ENCODE measurements around the gene ADAMTS16. TPM values are rescaled to one million over a fixed set of nuclear protein-coding genes. Genes with fewer than 3 reads are reported as not detected.

ADAMTS16 gene
- total RNA-seq, 1 experiment from 2014 or later = 0.11 TPM

GRCh38 chr5:5188376-5189050 is 48.4 kb downstream of the ADAMTS16 start:
- H3K27me3 Mint-ChIP-seq (ENCODE audit: insufficient read depth, unreplicated experiment) = no peaks in the 10 kb centered on the region
- H3K4me3 Mint-ChIP-seq (ENCODE audit: unreplicated experiment) = no peak overlapping the region
- H3K36me3 Mint-ChIP-seq (ENCODE audit: insufficient read depth, unreplicated experiment) = no peaks in the 10 kb centered on the region
- intact Hi-C loops (cut with micrococcal nuclease; ENCODE audit: unreplicated experiment) = no loop called here
- H3K4me1 Mint-ChIP-seq (ENCODE audit: low read depth, unreplicated experiment) = no peaks in the 10 kb centered on the region
- Histone ChIP-seq H3K27me3 (replicated peaks; ENCODE audit: control insufficient read depth, insufficient read depth, low read length) (no peaks in the 10 kb centered on the region), H3K4me3 (ENCODE audit: low read depth, low read length) (no peak overlapping the region), H3K36me3 (ENCODE audit: control insufficient read depth, insufficient read depth, low read length) (no peaks in the 10 kb centered on the region), H3K9me3 (no peaks in the 10 kb centered on the region), H3K4me1 (no peaks in the 10 kb centered on the region)
- DNase-seq = no peak
- no peaks in the 10 kb centered on the region for H3K9me3 Mint-ChIP-seq (ENCODE audit: unreplicated experiment)
- CTCF ChIA-PET = no interaction called here
- POLR2A ChIA-PET = no interaction called here
- H3K27ac Mint-ChIP-seq (ENCODE audit: unreplicated experiment) = no peak overlapping the region
- no TSS peak for BruUV-seq (replicated peaks)
- TF ChIP-seq CTCF (IDR thresholded peaks at IDR 0.05; ENCODE audit: insufficient read depth in 1 of 2, low read depth in 1 of 2, low read length in 1 of 2, severe bottlenecking in 1 of 2, unreplicated experiment in 1 of 2) = no peak

- Mint-ChIP-seq H3K4me3 (ENCODE audit: unreplicated experiment) (no peak overlapping the region), H3K27ac (ENCODE audit: unreplicated experiment) (no peak overlapping the region), H3K36me3 (ENCODE audit: insufficient read depth, unreplicated experiment) (no peaks in the 10 kb centered on the region), H3K9me3 (ENCODE audit: unreplicated experiment) (no peaks in the 10 kb centered on the region), H3K4me1 (ENCODE audit: low read depth, unreplicated experiment) (no peaks in the 10 kb centered on the region), H3K27me3 (ENCODE audit: insufficient read depth, unreplicated experiment) (no peaks in the 10 kb centered on the region)
- CTCF ChIA-PET = no interaction called here
- BruUV-seq (replicated peaks) = no TSS peak
- POLR2A ChIA-PET = no interaction called here
- intact Hi-C loops (cut with micrococcal nuclease; ENCODE audit: unreplicated experiment) = no loop called here
- no peaks in the 10 kb centered on the region for H3K36me3 ChIP-seq (ENCODE audit: control insufficient read depth, insufficient read depth, low read length)
- H3K9me3 ChIP-seq = no peaks in the 10 kb centered on the region
- no peak for DNase-seq
- TF ChIP-seq CTCF (IDR thresholded peaks at IDR 0.05; ENCODE audit: insufficient read depth in 1 of 2, low read depth in 1 of 2, low read length in 1 of 2, severe bottlenecking in 1 of 2, unreplicated experiment in 1 of 2) = no peak
- H3K4me3 ChIP-seq (ENCODE audit: low read depth, low read length) = no peak overlapping the region
- no peaks in the 10 kb centered on the region for H3K4me1 ChIP-seq
- H3K27me3 ChIP-seq (replicated peaks; ENCODE audit: control insufficient read depth, insufficient read depth, low read length) = no peaks in the 10 kb centered on the region
Observed at GRCh38 chr5:5189051-5189430, 48.9 kb downstream of the ADAMTS16 start.

- no TSS peak for BruUV-seq (replicated peaks)
Observed at GRCh38 chr5:5191906-5192305, 51.8 kb downstream of the ADAMTS16 start.

More at GRCh38 chr5:5191906-5192305, 51.8 kb downstream of the ADAMTS16 start:
- no peak for DNase-seq
- Histone ChIP-seq H3K4me1 (no peaks in the 10 kb centered on the region), H3K36me3 (ENCODE audit: control insufficient read depth, insufficient read depth, low read length) (no peaks in the 10 kb centered on the region), H3K27me3 (replicated peaks; ENCODE audit: control insufficient read depth, insufficient read depth, low read length) (no peaks in the 10 kb centered on the region), H3K4me3 (ENCODE audit: low read depth, low read length) (no peak overlapping the region), H3K9me3 (no peaks in the 10 kb centered on the region)
- no peaks in the 10 kb centered on the region for H3K4me1 Mint-ChIP-seq (ENCODE audit: low read depth, unreplicated experiment)
- H3K27me3 Mint-ChIP-seq (ENCODE audit: insufficient read depth, unreplicated experiment) = peaks cover 2% of the 10 kb centered on the region
- no peak overlapping the region for H3K27ac Mint-ChIP-seq (ENCODE audit: unreplicated experiment)
- no peaks in the 10 kb centered on the region for H3K9me3 Mint-ChIP-seq (ENCODE audit: unreplicated experiment)
- no peak for TF ChIP-seq CTCF (IDR thresholded peaks at IDR 0.05; ENCODE audit: insufficient read depth in 1 of 2, low read depth in 1 of 2, low read length in 1 of 2, severe bottlenecking in 1 of 2, unreplicated experiment in 1 of 2)
- CTCF ChIA-PET = no interaction called here
- intact Hi-C loops (cut with micrococcal nuclease; ENCODE audit: unreplicated experiment) = no loop called here
- no peak overlapping the region for H3K4me3 Mint-ChIP-seq (ENCODE audit: unreplicated experiment)
- H3K36me3 Mint-ChIP-seq (ENCODE audit: insufficient read depth, unreplicated experiment) = no peaks in the 10 kb centered on the region
- POLR2A ChIA-PET = no interaction called here

All from Caco-2 (cell line).